A549 (cell line): ENCODE data around the gene NUP214.

Experiments used
- CHD4 ChIP-seq: fragments of 200-600 bp; sonication (generic); IDR thresholded peaks from 2 replicates; pipeline ENCODE4 v1.6.1; 2016; ENCODE audit warnings: antibody characterized with exemption, mild to moderate bottlenecking, borderline replicate concordance
- EHMT2 ChIP-seq: fragments of 200-600 bp; sonication (generic); IDR thresholded peaks from 2 replicates; pipeline ENCODE4 v1.6.1; 2016; ENCODE audit warnings: antibody characterized with exemption, low read depth, mild to moderate bottlenecking, moderate library complexity
- HDAC2 ChIP-seq: fragments of 200-600 bp; sonication (generic); IDR thresholded peaks from 2 replicates; pipeline ENCODE4 v1.6.1; 2016
- KDM1A ChIP-seq: fragments of 200-600 bp; sonication (generic); IDR thresholded peaks from 2 replicates; pipeline ENCODE4 v1.6.1; 2016; ENCODE audit warnings: low read depth, mild to moderate bottlenecking
- POLR2A ChIP-seq: IDR thresholded peaks from 2 replicates; pipeline ENCODE4 v1.6.1; 2012; ENCODE audit warnings: mild to moderate bottlenecking, low read length
- RAD21 ChIP-seq, 2 experiments: fragments of >200 bp in 1 of 2; sonication (Bioruptor Twin) in 1 of 2; formaldehyde crosslinking in 1 of 2; IDR thresholded peaks in 1 of 2; conservative IDR thresholded peaks in 1 of 2; 2 replicates in 1 of 2; 3 replicates in 1 of 2; pipeline ENCODE4 v1.6.1; 2012 to 2018; ENCODE audit warnings: inconsistent platforms in 1 of 2
- RNF2 ChIP-seq: fragments of 200-600 bp; sonication (generic); IDR thresholded peaks from 2 replicates; pipeline ENCODE4 v1.6.1; 2016; ENCODE audit warnings: low read depth, mild to moderate bottlenecking, antibody characterized with exemption, moderate library complexity, borderline replicate concordance
- TF ChIP-seq, protein P1 (sequence below): fragments of >200 bp; sonication (Bioruptor Twin); formaldehyde crosslinking; IDR thresholded peaks from 3 replicates; pipeline ENCODE4 v1.5.1; 2016

DNA sequence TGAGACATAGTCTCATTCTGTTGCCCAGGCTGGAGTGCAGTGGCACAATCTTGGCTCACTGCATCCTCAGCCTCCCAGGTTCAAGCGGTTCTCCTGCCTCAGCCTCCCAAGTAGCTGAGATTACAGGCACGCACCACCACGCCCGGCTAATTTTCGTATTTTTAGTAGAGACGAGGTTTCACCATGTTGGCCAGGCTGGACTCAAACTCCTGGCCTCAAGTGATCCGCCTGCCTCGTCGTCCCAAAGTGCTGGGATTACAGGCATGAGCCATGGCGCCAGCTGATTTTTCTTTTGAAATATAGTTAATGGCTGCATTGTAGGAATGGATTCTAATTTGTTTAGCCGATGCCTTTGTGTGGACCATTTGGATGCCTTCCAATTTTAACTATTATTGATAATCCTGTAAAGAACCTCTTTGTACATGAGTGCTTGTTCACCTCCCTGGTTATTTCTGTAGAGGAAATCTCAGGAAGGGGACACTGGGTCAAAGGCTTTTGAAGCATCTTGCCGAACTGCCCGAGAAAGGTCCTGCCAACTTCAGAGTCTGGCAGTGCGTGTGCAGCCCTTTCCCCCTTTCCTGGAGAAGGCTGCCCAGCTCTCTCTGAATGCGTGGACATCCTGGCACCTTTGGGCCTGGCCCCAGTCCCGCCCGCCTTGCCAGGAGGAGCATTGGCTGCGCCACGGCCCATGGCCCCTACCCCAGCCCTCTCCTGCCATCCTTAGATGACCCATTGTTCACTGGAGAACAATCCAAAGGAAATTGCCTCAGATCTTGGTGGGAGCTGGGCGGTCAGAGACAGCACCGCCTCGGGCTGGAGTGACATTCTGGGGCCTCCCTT, 8.9 kb upstream of the NUP214 start:
- no peak for TF ChIP-seq KDM1A
- TF ChIP-seq, protein P1, sequence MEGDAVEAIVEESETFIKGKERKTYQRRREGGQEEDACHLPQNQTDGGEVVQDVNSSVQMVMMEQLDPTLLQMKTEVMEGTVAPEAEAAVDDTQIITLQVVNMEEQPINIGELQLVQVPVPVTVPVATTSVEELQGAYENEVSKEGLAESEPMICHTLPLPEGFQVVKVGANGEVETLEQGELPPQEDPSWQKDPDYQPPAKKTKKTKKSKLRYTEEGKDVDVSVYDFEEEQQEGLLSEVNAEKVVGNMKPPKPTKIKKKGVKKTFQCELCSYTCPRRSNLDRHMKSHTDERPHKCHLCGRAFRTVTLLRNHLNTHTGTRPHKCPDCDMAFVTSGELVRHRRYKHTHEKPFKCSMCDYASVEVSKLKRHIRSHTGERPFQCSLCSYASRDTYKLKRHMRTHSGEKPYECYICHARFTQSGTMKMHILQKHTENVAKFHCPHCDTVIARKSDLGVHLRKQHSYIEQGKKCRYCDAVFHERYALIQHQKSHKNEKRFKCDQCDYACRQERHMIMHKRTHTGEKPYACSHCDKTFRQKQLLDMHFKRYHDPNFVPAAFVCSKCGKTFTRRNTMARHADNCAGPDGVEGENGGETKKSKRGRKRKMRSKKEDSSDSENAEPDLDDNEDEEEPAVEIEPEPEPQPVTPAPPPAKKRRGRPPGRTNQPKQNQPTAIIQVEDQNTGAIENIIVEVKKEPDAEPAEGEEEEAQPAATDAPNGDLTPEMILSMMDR = no peak
- TF ChIP-seq POLR2A = no peak
- no peak for TF ChIP-seq RAD21 (conservative IDR thresholded peaks at IDR 0.05 in 1 of 2, IDR thresholded peaks at IDR 0.05 in 1 of 2)
- TF ChIP-seq HDAC2 = no peak
- no peak for TF ChIP-seq RNF2
- TF ChIP-seq CHD4 = no peak
- no peak for TF ChIP-seq EHMT2
